ENCODE data around the gene ANKS6. TPM values are rescaled to one million over a fixed set of nuclear protein-coding genes. Genes with fewer than 3 reads are reported as not detected.

The ANKS6 gene
- total and polyA plus RNA-seq, 2 experiments from 2014 or later: 25.5 to 40.3 TPM

GRCh38 chr9:98708103-98708932 is 88.0 kb downstream of the ANKS6 start:
- TF ChIP-seq CTCF (IDR thresholded peaks at IDR 0.05; ENCODE audit: low read depth, low read length): no peak
- Histone ChIP-seq H3K36me3 (no peaks in the 10 kb centered on the region), H3K9me3 (ENCODE audit: low read depth) (no peaks in the 10 kb centered on the region), H3K27me3 (peaks cover 94% of the 10 kb centered on the region), H3K27ac (no peak overlapping the region), H3K4me1 (ENCODE audit: low read depth) (peaks cover 10% of the 10 kb centered on the region), H3K4me3 (peak overlapping the region; percentile 45)
- DNase-seq (ENCODE audit: low read depth in 1 of 2, low spot score in 1 of 2): no peak

GRCh38 chr9:98707166-98708102 is 88.9 kb downstream of the ANKS6 start:
- no peaks in the 10 kb centered on the region for H3K9me3 ChIP-seq (ENCODE audit: low read depth)
- peak; percentile 70 for TF ChIP-seq CTCF (IDR thresholded peaks at IDR 0.05; ENCODE audit: low read depth, low read length)
- peaks cover 86% of the 10 kb centered on the region for H3K27me3 ChIP-seq
- H3K4me1 ChIP-seq (ENCODE audit: low read depth): peaks cover 10% of the 10 kb centered on the region
- H3K36me3 ChIP-seq: no peaks in the 10 kb centered on the region
- no peak overlapping the region for H3K27ac ChIP-seq
- H3K4me3 ChIP-seq: peak overlapping the region; percentile 22
- DNase-seq (ENCODE audit: low read depth in 1 of 2, low spot score in 1 of 2): peak; percentile 86

- no peak overlapping the region for H3K27ac ChIP-seq
- no peaks in the 10 kb centered on the region for H3K36me3 ChIP-seq
- H3K4me1 ChIP-seq (ENCODE audit: low read depth): peaks cover 10% of the 10 kb centered on the region
- TF ChIP-seq CTCF (IDR thresholded peaks at IDR 0.05; ENCODE audit: low read depth, low read length): no peak
- peaks cover 78% of the 10 kb centered on the region for H3K27me3 ChIP-seq
- peak in 1 of 2 donors; percentile 33 for DNase-seq (ENCODE audit: low read depth in 1 of 2, low spot score in 1 of 2)
- no peaks in the 10 kb centered on the region for H3K9me3 ChIP-seq (ENCODE audit: low read depth)
- H3K4me3 ChIP-seq: peak overlapping the region; percentile 22
These were observed 89.6 kb downstream of the ANKS6 start for GRCh38 chr9:98706651-98707165.

- H3K36me3 ChIP-seq: no peaks in the 10 kb centered on the region
- H3K4me1 ChIP-seq (ENCODE audit: low read depth): peaks cover 10% of the 10 kb centered on the region
- H3K4me3 ChIP-seq: no peak overlapping the region
- H3K27ac ChIP-seq: no peak overlapping the region
- TF ChIP-seq CTCF (IDR thresholded peaks at IDR 0.05; ENCODE audit: low read depth, low read length): no peak
- DNase-seq (ENCODE audit: low read depth in 1 of 2, low spot score in 1 of 2): no peak
- peaks cover 48% of the 10 kb centered on the region for H3K27me3 ChIP-seq
- no peaks in the 10 kb centered on the region for H3K9me3 ChIP-seq (ENCODE audit: low read depth)
These were observed 93.4 kb downstream of the ANKS6 start for GRCh38 chr9:98702835-98703380.

GRCh38 chr9:98702340-98702739 is 94.0 kb downstream of the ANKS6 start:
- Histone ChIP-seq H3K27ac (no peak overlapping the region), H3K9me3 (ENCODE audit: low read depth) (no peaks in the 10 kb centered on the region), H3K4me1 (ENCODE audit: low read depth) (peaks cover 5% of the 10 kb centered on the region), H3K4me3 (no peak overlapping the region), H3K27me3 (peaks cover 47% of the 10 kb centered on the region), H3K36me3 (no peaks in the 10 kb centered on the region)
- TF ChIP-seq CTCF (IDR thresholded peaks at IDR 0.05; ENCODE audit: low read depth, low read length): no peak
- DNase-seq (ENCODE audit: low read depth in 1 of 2, low spot score in 1 of 2): no peak
